Skeletal muscle cell (primary cell): ENCODE measurements around the gene BANP.
"Not testable (repeated sequence)": the region's sequence is repeated elsewhere in the genome, so short reads cannot be mapped to it uniquely, and the experiment has no call there.

Experiments
- DNase-seq: peaks from one replicate; pipeline ENCODE4 v3.0.0-alpha.2; 2010; ENCODE audit warnings: low read depth
- H3K4me3 ChIP-seq: 2 replicates; pipeline ENCODE4 v1.5.1; 2011; ENCODE audit warnings: low read depth, mild to moderate bottlenecking, control low read depth, low read length, moderate library complexity

The BANP gene

DNA sequence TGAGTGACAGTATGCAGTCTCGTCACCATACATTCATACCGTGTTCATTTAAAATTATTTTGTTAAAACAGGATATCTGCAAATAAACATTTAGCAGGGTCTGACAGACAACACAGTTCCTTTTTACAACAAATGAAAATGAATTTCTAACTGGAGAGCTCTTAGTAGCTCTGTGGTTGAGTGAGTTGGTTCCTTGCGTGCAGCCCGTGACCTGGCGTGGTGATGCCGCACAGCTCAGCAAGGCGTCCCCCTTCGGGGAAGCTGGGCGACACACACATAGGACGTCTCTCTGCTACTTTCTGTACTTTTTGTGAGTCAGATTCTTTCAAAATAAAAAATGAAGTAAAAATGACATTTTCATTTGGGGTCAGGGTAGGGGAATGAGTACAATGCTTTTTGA lies 86.1 kb downstream of the BANP start:
- not testable (repeated sequence) for DNase-seq, H3K4me3 ChIP-seq

DNA sequence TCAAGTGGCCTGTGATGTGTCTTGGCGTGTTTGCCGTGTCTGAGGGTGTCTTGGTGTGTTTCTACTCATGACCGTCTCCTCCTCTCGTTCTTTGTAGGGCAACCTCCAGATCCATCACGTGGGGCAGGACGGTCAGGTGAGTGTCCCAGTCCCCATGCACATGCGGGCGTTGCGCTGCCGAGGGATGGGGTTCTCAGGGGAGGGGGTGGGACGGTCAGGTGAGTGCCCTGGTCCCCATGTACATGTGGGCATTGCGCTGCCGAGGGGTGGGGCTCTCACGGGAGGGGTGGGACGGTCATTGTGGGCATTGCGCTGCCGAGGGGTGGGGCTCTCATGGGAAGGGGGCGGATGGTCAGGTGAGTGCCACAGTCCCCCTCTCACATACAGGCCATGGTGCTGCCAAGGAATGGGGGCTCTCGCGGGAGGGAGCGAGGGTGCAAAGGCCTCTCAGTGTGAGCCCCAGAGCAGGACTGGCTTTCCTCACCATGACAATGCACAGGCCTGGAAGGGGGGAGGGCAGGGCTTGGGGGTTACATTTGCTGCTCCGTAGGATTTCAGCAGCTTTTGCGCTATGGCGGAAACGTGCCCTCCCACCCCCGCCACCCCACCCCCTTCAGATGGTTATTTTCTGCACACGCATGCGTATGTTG lies 86.8 kb downstream of the BANP start:
- not testable (repeated sequence) for H3K4me3 ChIP-seq, DNase-seq

DNA sequence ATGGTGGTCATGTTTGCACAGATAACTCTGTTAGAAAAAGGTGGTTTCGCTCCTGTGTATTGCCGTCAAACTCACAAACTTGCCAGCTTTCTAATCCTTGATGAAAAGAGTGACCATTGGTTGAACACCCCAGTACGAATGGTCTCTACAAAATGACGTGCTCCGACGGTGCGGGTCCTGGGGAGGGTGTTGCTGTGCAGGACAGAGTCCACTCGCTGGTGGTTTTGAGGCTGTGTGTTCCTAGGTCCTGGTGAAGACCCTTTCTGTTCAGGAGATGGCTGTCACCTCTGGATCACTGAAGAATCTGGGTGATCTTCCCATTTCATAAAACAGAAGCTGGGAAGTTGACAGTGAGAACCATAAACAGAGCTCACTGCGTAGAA lies 87.3 kb downstream of the BANP start:
- not testable (repeated sequence) for H3K4me3 ChIP-seq, DNase-seq

DNA sequence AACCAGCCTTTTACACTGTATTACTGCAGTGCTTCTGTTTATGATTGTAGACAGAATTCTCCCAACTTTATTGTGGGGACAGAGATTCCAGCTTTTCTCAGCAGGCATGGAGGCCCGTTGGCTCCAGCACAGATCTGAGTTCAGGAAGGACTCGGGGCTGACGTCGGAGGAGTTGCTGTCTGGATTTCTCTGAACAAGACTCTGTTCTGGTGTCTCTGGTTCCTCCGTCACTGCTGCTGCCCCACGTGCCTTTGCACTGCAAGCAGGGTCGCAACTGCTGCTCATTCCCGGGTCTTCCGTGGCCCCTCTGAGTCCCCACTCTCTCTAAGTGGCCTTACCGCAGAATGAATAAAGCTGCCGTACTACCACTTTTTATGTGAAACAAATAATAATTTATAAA lies 88.4 kb downstream of the BANP start:
- H3K4me3 ChIP-seq, result no peak overlapping the region
- DNase-seq, result no peak

DNA sequence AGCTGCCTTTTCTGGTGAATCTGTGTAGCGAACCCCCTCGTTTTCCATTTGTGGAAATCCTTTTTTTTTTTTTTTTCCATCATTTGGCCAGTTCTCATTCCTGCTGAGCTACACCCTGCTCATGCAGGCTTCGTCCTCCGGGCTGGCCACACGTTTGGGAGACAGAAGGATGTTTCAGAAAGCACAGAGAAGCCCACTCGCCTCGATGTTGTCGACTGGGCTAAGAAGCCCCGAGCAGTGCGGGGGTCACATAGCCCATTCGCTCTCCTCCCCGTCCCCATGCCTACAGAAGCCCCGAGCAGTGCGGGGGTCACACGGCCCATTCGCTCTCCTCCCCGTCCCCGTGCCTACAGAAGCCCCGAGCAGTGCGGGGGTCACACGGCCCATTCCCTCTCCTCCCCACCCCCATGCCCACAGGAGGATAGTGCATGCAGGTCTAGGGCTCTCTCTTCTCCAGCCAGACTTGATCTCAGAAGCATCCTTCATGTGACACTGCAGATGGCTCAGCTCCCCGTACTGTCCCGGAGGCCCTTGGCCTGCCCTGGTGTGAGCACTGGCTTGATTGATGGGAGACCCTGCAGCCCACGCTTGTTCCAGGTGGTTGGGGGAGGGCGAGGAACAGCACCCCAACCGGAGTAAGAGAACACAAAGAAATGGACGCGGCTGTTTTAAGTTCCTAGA lies 89.1 kb downstream of the BANP start:
- not testable (repeated sequence) for H3K4me3 ChIP-seq, DNase-seq

DNA sequence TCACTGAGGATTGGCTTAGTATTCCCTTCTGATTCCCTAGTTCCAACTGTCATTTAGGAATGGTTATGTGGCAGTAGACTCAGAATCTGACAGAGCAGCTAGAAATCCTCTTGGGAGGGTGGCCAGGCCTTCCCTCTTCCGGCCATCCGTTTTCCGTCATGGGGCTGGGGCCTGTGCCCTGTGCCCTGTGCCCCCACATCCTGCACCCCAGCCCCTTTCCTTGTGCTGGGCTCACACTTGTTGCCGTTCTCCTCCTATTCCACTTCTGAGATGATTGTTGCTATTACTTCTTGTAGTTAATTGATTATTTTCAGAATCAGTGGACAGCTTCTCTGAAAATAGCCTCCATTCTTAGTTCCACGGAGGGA lies 89.6 kb downstream of the BANP start:
- H3K4me3 ChIP-seq, DNase-seq: not testable (repeated sequence)

DNA sequence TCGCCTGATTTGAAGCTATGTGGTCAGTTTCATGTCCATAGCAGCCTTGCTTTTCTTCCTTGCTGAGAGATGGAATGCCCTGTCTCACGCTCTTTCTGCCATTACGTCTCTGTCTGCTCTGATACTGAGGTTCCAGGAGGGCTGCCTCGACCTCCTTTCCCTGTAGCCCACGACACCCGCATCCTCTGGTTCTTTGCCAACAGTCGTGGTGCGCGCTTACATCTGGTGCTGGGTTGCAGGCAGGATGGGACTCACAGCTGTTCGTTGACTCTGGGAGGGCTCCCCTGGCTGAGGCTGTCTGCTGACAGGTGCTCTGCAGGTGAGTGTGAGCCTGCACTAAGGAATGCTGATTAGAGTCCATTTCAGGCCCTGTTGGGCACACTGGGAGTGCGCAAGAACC lies 90.3 kb downstream of the BANP start:
- not testable (repeated sequence) for DNase-seq

DNA sequence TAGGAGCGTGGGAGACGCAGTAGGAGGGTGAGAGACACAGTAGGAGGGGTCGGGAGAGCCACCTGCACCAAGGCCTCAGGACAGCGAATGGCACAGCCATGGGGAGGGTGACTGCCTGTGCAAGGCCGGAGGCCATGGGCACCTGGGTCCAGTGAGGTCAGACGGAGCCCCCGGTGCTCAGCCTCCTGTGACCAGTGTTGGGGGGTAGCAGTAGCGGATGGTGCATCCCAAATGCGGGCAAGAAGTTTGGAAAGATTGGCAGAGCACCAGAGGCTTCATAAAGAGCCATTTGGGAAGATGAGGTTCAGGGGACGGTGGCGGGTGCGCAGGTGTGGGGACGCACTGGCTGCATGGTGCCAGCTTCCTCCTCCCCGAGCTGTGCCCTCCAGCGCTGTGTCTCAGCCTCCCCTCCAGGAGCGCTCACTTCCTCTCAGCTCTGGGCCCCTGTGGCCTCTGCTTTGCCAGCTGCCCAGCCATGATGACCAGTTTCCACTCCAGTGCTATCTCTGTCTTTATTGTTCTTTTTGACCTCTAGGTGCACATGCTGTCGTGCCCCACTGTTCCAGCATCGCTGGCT lies 90.8 kb downstream of the BANP start:
- DNase-seq, H3K4me3 ChIP-seq: not testable (repeated sequence)

More for the DNA sequence above, 90.3 kb downstream of the BANP start:
- H3K4me3 ChIP-seq, result not testable (repeated sequence)

DNA sequence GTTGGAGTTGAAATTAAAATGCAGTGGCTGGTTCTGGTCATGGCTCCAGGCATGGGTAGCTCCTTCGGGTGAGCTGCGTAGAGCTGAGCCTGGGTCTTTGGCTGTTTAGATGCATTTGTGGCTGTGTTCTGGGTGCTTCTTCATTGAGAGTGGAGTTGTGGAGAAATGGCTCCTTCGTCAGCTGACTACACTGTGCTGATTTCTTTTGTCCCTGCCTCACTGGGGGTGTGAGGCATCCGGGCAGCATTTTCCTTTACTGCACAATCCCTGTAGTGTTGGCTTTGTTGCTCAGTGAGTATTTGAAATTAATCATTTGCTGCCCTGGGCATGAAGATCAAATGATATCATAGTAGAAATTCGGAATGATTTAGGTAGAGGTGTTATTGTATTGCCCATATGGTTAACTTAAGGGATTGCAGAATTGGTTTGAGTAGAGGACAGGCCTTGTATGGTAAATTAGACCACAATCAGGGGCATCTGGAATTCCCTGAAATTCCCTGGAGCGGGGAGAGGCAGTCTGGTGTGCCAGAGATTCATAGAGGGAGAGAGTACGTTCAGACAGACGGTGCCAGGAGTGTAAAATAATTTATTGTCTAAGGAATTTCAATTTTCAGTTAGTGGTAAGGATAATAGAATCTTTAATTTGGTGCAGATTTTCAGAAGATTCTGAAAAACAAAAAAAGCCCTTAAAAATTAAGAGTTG lies 92.1 kb downstream of the BANP start:
- not testable (repeated sequence) for H3K4me3 ChIP-seq, DNase-seq

DNA sequence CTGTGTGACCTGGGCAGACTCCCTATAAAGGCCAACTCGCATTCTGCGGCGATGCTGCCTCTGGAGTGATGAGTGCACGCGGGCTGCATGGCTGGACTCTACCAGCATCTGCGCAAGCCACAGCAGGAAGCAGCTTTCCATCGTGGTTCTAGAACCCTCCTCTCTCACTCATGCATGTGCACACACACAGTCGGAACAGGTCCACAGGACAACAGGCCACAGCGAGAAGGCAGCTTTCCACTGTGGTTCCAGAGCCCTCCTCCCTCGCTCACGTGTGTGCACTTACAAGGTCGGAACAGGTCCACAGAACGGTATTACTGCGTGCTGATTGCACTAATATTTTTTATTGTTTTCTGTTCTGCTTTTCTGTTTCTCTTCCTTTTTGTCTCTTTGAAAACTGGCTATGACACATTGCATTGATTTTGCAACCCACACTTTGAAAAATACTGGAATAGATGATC lies 92.9 kb downstream of the BANP start:
- not testable (repeated sequence) for H3K4me3 ChIP-seq, DNase-seq

DNA sequence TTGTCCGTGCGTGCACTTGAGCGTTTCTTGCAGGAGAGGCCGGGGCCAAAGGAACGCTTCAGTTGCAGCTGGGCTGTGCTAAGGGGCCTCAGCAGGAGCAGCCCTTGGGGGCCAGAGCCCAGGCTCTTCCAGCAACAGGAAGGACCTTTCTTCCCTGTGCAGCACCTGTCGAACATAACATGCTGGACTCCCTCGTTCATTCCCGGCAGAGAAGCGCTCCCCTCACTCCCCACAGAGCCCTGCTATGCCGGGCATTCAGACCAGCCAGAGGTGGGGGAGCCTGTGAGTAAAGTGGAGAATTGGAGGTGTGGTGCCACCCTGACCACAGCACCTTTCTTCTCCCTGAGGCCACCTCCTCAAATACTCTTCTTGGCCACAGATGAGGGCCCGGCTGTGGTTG lies 94.1 kb downstream of the BANP start:
- H3K4me3 ChIP-seq, DNase-seq: not testable (repeated sequence)

DNA sequence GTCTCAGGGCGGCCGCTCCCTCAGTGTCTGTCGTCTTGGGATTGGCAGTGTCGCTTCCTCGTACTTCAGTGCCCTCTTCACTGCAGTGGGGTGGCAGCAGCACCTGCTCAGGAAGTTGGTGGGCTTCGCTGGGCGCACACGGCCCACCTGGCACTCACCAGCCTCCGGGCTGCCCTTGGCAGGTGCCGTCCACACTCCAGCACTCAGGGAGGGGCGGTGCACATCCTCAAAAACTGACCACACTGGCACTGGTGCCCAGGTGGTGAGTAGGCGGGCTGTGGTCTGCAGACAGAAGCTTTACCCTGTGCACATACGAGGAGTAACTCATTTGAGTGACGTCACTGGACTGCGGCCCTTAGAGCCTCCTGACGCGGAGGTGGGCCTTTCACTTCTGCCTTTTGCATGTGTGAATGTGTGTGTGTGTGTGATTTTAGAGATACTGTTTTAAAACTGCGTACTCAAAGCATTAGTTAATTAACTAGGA lies 94.6 kb downstream of the BANP start:
- DNase-seq, result no peak
- no peak overlapping the region for H3K4me3 ChIP-seq

DNA sequence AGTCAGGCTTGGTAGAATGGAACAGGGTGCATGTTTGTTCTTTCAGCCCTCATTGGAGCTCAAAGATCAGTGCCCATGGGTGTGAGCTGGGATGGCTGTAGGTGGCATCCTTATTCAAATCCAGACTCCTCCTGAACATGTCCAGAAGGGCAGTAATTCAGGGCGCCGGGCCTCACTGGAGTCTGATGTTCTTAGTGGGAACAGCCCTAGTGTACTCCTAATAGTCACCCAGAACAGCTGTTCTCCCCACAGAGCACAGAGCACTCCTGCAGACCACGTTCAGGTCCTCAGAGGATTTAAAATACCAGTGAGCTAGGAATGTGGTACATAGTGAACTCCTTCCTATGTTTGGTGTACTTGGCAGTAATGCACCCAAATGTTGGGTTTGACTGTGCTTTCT lies 96.2 kb downstream of the BANP start:
- no peak for DNase-seq
- no peak overlapping the region for H3K4me3 ChIP-seq

DNA sequence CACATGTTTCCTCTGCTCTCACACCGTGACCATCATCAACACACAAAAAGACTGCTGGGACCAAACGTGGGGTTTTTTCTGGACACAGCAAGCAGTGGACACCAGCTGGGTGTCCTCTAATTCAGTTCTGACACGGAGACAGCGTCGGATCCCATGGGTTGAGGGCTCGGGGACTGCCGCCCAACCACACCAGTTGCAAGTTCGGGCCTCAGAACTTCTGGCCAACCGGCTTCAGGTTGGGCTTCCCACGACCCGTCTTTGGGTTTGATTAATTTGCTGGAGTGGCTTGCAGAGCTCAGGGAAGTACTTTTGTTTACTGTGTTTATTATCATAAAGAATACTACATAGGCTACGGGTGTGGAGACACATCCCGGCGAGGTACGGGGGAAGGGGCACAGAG lies 97.8 kb downstream of the BANP start:
- no peak for DNase-seq
- H3K4me3 ChIP-seq, result no peak overlapping the region

DNA sequence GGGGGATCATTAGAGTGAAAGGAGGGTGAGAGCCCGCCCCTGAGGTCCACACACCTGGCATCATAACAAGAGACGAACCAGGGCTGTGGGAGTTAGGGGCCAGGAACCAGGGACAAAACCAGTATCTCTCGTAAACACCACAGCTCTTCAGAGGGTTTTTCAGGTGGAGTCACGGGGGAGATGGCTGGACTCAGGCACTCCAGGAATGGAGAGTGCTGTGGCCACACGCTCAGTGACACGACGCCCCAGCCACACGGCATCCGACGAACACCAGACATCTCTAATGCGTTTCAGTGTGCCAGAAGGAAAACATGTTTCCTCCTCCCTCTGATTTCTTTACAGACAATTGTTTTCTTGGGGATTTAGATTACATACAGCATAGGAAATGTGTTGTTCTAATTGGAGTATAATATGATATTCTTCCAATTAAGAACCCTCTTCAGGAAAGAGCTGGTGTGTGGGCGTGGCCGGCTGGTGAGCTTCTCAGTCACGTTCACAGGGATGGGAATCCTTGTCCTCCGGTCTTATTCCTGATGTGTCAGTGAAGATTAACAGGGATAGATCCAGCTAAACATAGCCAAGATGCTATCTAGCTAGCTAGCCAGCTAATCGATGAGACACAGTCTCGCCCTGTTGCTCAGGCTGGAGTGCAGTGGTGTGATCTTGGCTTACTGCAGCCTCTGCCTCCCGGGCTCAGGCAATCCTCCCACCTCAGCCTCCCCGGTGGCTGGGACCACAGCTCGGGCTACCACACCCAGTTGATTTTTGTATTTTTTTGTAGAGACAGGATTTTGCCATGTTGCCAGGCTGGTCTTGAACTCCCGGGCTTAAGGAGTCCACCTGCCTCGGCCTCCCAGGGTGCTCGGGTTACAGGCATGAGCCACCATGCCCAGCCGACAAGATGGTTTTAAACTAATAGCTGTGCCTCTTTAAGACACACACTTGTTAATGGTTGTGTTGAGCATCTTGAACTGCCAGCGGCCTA lies 98.6 kb downstream of the BANP start:
- no peak for DNase-seq
- no peak overlapping the region for H3K4me3 ChIP-seq

DNA sequence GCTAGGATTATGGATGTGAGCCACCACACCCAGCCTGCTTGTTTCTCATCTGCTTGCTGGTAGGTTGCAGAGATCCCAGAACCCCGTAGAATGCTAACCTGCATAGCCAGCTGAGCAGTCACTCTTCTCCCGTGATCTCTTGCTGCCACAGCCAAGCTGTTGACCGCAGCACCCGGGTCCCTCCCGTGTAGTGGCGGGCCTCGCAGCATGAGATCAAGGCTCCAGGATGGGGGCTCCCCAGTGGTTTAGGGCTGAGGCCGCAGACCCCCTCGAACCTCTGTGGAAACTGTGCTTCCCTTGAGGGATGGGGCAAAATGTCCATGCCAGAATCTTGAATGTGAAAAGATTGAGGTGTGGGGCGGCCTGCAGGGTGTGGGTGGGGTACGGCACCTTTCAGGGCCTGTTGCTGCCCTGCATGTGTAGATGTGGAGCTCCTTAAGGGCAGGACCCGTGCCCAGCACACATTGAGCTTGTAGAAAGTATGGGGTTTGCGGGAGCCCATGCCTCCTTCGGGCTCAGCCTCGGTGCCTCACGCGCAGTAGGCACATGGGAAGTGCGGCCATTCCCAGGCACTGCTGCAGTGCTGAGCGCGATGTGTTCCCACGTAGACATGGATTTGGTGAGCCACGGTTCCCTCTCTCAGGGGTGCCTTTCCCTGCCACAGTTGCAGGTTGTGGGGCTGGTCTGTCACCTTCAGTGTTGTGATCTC lies 99.9 kb downstream of the BANP start:
- DNase-seq, result no peak
- no peak overlapping the region for H3K4me3 ChIP-seq

DNA sequence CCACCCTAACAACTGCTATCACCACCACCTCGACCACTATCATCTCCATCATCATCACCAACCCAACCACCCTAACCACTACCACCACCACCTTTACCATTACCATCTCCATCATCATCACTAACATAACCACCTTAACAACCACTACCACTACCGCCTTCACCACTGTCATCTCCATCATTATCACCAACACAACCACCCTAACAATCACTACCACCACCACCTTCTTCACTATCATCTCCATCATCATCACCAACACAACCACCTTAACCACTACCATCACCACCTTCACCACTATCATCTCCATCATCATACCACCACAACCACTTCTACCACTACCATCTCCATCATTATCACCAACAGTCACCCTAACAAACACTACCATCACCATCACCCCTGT lies 101.4 kb downstream of the BANP start:
- DNase-seq, result no peak
- H3K4me3 ChIP-seq, result no peak overlapping the region

DNA sequence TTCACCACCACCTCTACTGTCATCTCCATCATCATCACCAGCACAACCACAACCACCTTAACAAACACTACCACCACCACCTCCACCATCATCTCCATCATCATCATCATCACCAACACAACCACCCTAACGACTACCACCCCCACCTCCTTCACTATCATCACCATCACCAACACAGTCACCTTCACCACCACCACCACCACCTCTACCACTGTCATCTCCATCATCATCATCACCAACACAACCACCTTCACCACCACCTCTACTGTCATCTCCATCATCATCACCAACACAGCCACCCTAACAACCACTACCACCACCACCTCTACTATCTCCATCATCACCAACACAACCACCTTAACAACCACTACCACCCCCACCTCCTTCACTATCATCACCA lies 102.2 kb downstream of the BANP start:
- not testable (repeated sequence) for DNase-seq

More for the DNA sequence above, 102.2 kb downstream of the BANP start:
- H3K4me3 ChIP-seq, result not testable (repeated sequence)
